ENCODE data around the gene LSM10. TPM values are rescaled to one million over a fixed set of nuclear protein-coding genes. Genes with fewer than 3 reads are reported as not detected.

The LSM10 gene
- total RNA-seq, 1 donor from 2014 or later, result 44.4 TPM

- Mint-ChIP-seq H3K36me3 (ENCODE audit: unreplicated experiment) (no peaks in the 10 kb centered on the region), H3K9me3 (ENCODE audit: unreplicated experiment) (peaks cover 12% of the 10 kb centered on the region)
- no peak for TF ChIP-seq CTCF (IDR thresholded peaks at IDR 0.05; ENCODE audit: partially characterized antibody, unreplicated experiment)
Measured at GRCh38 chr1:36346741-36347370, 50.9 kb downstream of the LSM10 start.

GRCh38 chr1:36345353-36345752 is 52.4 kb downstream of the LSM10 start:
- no peak for DNase-seq
- H3K27ac Mint-ChIP-seq (ENCODE audit: unreplicated experiment), result no peak overlapping the region
- H3K27me3 Mint-ChIP-seq (ENCODE audit: unreplicated experiment), result peaks cover 4% of the 10 kb centered on the region
- H3K4me1 Mint-ChIP-seq (ENCODE audit: low read depth, unreplicated experiment), result peaks cover 30% of the 10 kb centered on the region
- peaks cover 12% of the 10 kb centered on the region for H3K9me3 Mint-ChIP-seq (ENCODE audit: unreplicated experiment)
- no peak for TF ChIP-seq CTCF (IDR thresholded peaks at IDR 0.05; ENCODE audit: partially characterized antibody, unreplicated experiment)
- no peak overlapping the region for H3K4me3 Mint-ChIP-seq (ENCODE audit: unreplicated experiment)
- no peaks in the 10 kb centered on the region for H3K36me3 Mint-ChIP-seq (ENCODE audit: unreplicated experiment)

More at GRCh38 chr1:36346741-36347370, 50.9 kb downstream of the LSM10 start:
- Mint-ChIP-seq H3K4me3 (ENCODE audit: unreplicated experiment) (peak overlapping the region; percentile 63), H3K27me3 (ENCODE audit: unreplicated experiment) (peaks cover 6% of the 10 kb centered on the region), H3K4me1 (ENCODE audit: low read depth, unreplicated experiment) (peaks cover 40% of the 10 kb centered on the region), H3K27ac (ENCODE audit: unreplicated experiment) (peak overlapping the region; percentile 97)
- peak; percentile 78 for DNase-seq

- H3K27ac Mint-ChIP-seq (ENCODE audit: unreplicated experiment), result peak overlapping the region; percentile 52
Measured at GRCh38 chr1:36344395-36344680, 53.4 kb downstream of the LSM10 start.

GRCh38 chr1:36343651-36344394 is 53.9 kb downstream of the LSM10 start:
- TF ChIP-seq CTCF (IDR thresholded peaks at IDR 0.05; ENCODE audit: partially characterized antibody, unreplicated experiment), result no peak
- no peaks in the 10 kb centered on the region for H3K36me3 Mint-ChIP-seq (ENCODE audit: unreplicated experiment)
- peaks cover 28% of the 10 kb centered on the region for H3K4me1 Mint-ChIP-seq (ENCODE audit: low read depth, unreplicated experiment)
- peaks cover 10% of the 10 kb centered on the region for H3K9me3 Mint-ChIP-seq (ENCODE audit: unreplicated experiment)
- H3K27me3 Mint-ChIP-seq (ENCODE audit: unreplicated experiment), result peaks cover 6% of the 10 kb centered on the region
- no peak for DNase-seq
- no peak overlapping the region for H3K4me3 Mint-ChIP-seq (ENCODE audit: unreplicated experiment)
- peak overlapping the region; percentile 52 for H3K27ac Mint-ChIP-seq (ENCODE audit: unreplicated experiment)

More at GRCh38 chr1:36344395-36344680, 53.4 kb downstream of the LSM10 start:
- H3K27me3 Mint-ChIP-seq (ENCODE audit: unreplicated experiment), result peaks cover 5% of the 10 kb centered on the region
- DNase-seq, result no peak
- H3K9me3 Mint-ChIP-seq (ENCODE audit: unreplicated experiment), result peaks cover 12% of the 10 kb centered on the region
- no peak for TF ChIP-seq CTCF (IDR thresholded peaks at IDR 0.05; ENCODE audit: partially characterized antibody, unreplicated experiment)
- H3K36me3 Mint-ChIP-seq (ENCODE audit: unreplicated experiment), result no peaks in the 10 kb centered on the region
- peaks cover 28% of the 10 kb centered on the region for H3K4me1 Mint-ChIP-seq (ENCODE audit: low read depth, unreplicated experiment)
- H3K4me3 Mint-ChIP-seq (ENCODE audit: unreplicated experiment), result no peak overlapping the region

Other genes starting within 250 kb of the LSM10 start
- gene TRAPPC3, start 248.4 kb downstream of the LSM10 start, total RNA-seq (ENCODE audit: unreplicated experiment), result 30.0 TPM
- gene MAP7D1, start 241.7 kb downstream of the LSM10 start, total RNA-seq (ENCODE audit: unreplicated experiment), result 152 TPM
- gene THRAP3, start 173.5 kb downstream of the LSM10 start, total RNA-seq (ENCODE audit: unreplicated experiment), result 119 TPM
- gene SH3D21, start 91.5 kb downstream of the LSM10 start, total RNA-seq (ENCODE audit: unreplicated experiment), result 11.8 TPM
- gene EVA1B, start 74.3 kb downstream of the LSM10 start, total RNA-seq (ENCODE audit: unreplicated experiment), result 1.5 TPM
- 52.9 TPM for gene STK40, start 12.0 kb downstream of the LSM10 start, total RNA-seq (ENCODE audit: unreplicated experiment)
- 6.3 TPM for gene OSCP1, start 52.5 kb upstream of the LSM10 start, total RNA-seq (ENCODE audit: unreplicated experiment)
- gene MRPS15, start 66.5 kb upstream of the LSM10 start, total RNA-seq (ENCODE audit: unreplicated experiment), result 65.4 TPM
- not detected for gene CSF3R, start 85.0 kb upstream of the LSM10 start, total RNA-seq (ENCODE audit: unreplicated experiment)